SH-SY5Y (cell line): ENCODE data around the gene MTIF3.

Source experiments
- GATA2 ChIP-seq: IDR thresholded peaks from 2 replicates; pipeline ENCODE4 v1.6.1; 2011; ENCODE audit warnings: mild to moderate bottlenecking, low read depth, low read length
- GATA3 ChIP-seq: IDR thresholded peaks from 2 replicates; pipeline ENCODE4 v1.6.1; 2011; ENCODE audit warnings: low read depth, mild to moderate bottlenecking, low read length, moderate library complexity

- no peak for TF ChIP-seq GATA3
- TF ChIP-seq GATA2: no peak
Observed at GRCh38 chr13:27437126-27437525, 13.2 kb downstream of the MTIF3 start.
